HS-27A (cell line): ENCODE measurements around the gene TMEM223.
"Not testable (repeated sequence)": the region's sequence is repeated elsewhere in the genome, so short reads cannot be mapped to it uniquely, and the experiment has no call there.

Experiments used
- DNase-seq: peaks from one replicate; pipeline ENCODE4 v3.0.0-alpha.2; 2012; ENCODE audit warnings: low read depth, missing footprints

Gene TMEM223

DNA sequence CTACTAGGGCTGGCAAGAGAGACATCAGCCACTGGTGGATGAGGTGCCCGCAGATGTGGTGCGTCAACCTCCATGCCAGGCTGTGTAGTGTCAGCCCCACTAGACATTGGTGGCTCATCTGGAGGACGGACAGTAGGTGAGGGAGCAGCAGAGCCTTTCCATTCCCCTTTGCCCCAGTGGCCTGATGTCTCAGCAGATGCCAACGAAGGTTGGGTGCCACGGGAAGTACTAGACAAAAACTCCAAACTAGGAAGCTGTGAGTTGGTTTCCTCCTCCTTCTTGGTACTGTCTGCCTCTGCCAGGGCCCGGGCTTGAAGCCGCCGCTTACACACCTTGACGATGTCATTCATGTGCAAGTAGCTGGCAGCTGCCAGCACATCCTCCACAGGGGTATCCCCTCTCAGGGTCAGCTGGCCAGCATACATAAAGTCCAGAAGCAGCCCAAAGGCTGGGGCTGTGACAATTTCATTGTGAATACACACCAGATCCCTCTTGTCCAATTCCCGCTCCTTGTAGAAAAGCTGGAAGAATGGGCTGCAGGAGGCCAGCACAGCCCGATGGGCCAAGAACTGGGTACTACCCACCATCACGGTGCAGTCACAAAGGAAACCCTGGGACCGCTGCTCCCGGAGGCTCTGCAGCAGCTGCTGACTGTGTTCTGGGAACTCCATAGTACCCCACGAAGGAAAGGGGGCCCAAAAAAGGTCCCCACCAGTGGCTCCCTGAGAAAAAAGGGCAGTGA, 38.6 kb downstream of the TMEM223 start:
- DNase-seq: no peak

DNA sequence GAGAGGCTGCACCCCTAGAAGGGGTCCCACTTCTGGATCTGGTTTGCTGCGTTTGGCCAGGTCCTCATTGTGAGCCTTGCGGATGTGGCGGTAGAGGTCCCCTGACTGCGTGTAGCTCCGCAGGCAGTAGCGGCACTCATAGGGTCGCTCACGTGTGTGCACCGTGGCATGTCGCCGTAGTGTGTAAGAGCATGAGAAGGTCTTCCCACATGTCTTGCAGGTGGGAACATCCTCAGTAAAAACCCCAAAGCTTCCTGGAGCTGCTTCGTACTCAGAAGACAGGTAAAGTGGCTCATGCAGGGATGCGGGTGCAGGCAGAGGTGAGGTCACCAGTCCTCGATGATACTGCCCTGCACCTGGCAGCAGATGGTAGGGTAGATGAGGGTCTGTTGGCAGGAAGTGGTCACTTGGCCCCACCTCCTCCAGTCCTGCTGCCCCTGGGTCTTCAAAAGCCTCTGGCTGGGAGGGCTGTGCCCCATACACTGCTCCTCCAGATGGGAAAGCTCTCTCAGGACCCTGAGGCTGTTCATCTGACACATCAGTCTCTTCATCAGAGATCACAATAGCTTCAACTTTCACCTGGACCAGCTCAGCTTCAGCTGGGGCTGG, 39.5 kb downstream of the TMEM223 start:
- no peak for DNase-seq

DNA sequence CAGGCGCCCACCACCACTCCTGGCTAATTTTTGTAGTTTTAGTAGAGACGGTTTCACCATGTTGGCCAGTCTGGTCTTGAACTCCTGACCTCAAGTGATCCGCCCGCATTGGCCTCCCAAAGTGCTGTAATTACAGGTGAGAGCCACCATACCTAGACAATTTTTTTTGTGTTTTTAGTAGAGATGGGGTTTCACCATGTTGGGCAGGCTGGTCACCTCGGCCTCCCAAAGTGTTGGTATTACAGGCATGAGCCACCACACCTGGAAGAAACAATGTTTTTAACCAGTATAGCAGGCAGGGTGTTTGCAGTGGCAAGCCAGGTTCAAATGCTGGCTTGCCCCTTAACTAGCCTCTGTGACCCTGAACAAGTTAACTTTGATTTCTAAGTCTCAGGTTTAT, 41.9 kb downstream of the TMEM223 start:
- DNase-seq: not testable (repeated sequence)

DNA sequence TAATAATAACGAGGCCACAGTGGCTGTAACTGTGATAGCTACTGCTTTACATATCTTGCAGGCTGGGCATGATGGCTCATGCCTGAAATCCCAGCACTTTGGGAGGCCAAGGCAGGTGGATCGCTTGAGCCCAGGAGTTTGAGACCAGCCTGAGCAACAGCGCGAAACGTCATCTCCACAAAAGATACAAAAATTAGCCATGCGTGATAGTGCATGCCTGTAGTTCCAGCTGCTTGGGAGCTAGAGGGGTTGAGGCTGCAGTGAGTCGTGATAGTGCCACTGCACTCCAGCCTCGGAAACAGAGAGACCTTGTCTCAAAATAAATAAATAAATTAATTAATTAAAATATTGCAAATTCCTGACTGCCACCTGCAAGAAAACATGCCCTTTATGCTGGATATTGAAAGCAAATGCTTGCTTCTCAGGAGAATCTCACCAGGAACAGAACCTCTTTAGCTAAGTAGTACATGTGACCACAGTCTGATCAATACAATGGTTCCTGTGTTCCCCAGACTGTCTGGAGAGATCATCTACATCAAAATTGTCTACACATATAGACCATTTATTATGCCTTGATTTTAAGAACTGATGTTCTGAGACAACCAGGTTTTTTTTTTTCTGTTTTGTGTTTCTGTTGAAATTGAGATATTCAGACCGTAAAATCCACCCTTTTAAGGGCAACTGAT, 44.2 kb downstream of the TMEM223 start:
- DNase-seq: no peak
